ENCODE results near the gene ZNF675. TPM values are rescaled to one million over a fixed set of nuclear protein-coding genes. Genes with fewer than 3 reads are reported as not detected.

Gene ZNF675
- total RNA-seq, 1 experiment from 2014 or later = 5.8 TPM

Other genes starting within 250 kb of the ZNF675 start
- gene ZNF681, start 71.7 kb upstream of the ZNF675 start, total RNA-seq (2014; rRNA removed; shearing (Covaris generic)) = 1.6 and 2.7 TPM in 2 replicates
- gene ZNF726, start 227.7 kb upstream of the ZNF675 start, total RNA-seq (2014; rRNA removed; shearing (Covaris generic)) = 1.6 and 2.3 TPM in 2 replicates

All from SK-MEL-5 (cell line).